H54 (cell line): Measurements from ENCODE around the gene PPIL3.
"Not testable (repeated sequence)": the region's sequence is repeated elsewhere in the genome, so short reads cannot be mapped to it uniquely, and the experiment has no call there.

ENCODE experiments used
- DNase-seq: peaks from one replicate; pipeline ENCODE4 v3.0.0; 2011; ENCODE audit warnings: low spot score, mixed read lengths; ENCODE audit not compliant: insufficient read length
- FAIRE-seq: peaks from 3 replicates; lab custom pipeline; 2011; peaks lifted over from hg19 to GRCh38; lab: Jason Lieb, UNC
- POLR2A ChIP-seq: IDR thresholded peaks from 2 replicates; pipeline ENCODE4 v1.6.1; 2011; ENCODE audit warnings: low read depth, mild to moderate bottlenecking, low read length

The PPIL3 gene

GRCh38 chr2:200888704-200889625, at the start of gene PPIL3, which contains the start of gene NIF3L1:
PPIL3 (minus strand) TSS chr2:200889077; CDS start chr2:200887615, 1,462 bp downstream.
NIF3L1 (plus strand) TSS chr2:200889371; CDS start chr2:200891944, 2,573 bp downstream.
- TF ChIP-seq POLR2A: peak; percentile 50; the same call in 1 of the 2 replicates
- peak; percentile 79 for FAIRE-seq
- peak; percentile 85 for DNase-seq

- no peak for TF ChIP-seq POLR2A
- FAIRE-seq: no peak
Measured at GRCh38 chr2:200930947-200931626, 42.2 kb upstream of the PPIL3 start.

GRCh38 chr2:200929334-200930249, 40.7 kb upstream of the PPIL3 start:
- FAIRE-seq: peak; percentile 80
- DNase-seq: peak; percentile 45
- no peak for TF ChIP-seq POLR2A

More at GRCh38 chr2:200930947-200931626, 42.2 kb upstream of the PPIL3 start:
- DNase-seq: no peak

- FAIRE-seq (no peak), DNase-seq (no peak)
- no peak for TF ChIP-seq POLR2A
Measured at GRCh38 chr2:200922439-200922838, 33.6 kb upstream of the PPIL3 start.

GRCh38 chr2:200913654-200914053, 24.8 kb upstream of the PPIL3 start:
- FAIRE-seq (peak; percentile 84), DNase-seq (peak; percentile 22)
- TF ChIP-seq POLR2A: no peak

- DNase-seq (no peak), FAIRE-seq (no peak)
Measured at GRCh38 chr2:200909958-200910357, 21.1 kb upstream of the PPIL3 start.

GRCh38 chr2:200905618-200906296, 16.9 kb upstream of the PPIL3 start:
- DNase-seq: peak; percentile 43
- TF ChIP-seq POLR2A: no peak
- peak; percentile 90 for FAIRE-seq

More at GRCh38 chr2:200909958-200910357, 21.1 kb upstream of the PPIL3 start:
- no peak for TF ChIP-seq POLR2A

- TF ChIP-seq POLR2A: no peak
- DNase-seq (peak; percentile 65), FAIRE-seq (peak; percentile 96)
Measured at GRCh38 chr2:200901459-200902072, 12.7 kb upstream of the PPIL3 start.

GRCh38 chr2:200899482-200899881, 10.6 kb upstream of the PPIL3 start:
- no peak for TF ChIP-seq POLR2A
- no peak for FAIRE-seq
- no peak for DNase-seq

GRCh38 chr2:200881715-200882249, 7.1 kb downstream of the PPIL3 start:
- not testable (repeated sequence) for FAIRE-seq

GRCh38 chr2:200878289-200878880, 10.5 kb downstream of the PPIL3 start:
- FAIRE-seq (no peak), DNase-seq (no peak)
- no peak for TF ChIP-seq POLR2A

More at GRCh38 chr2:200881715-200882249, 7.1 kb downstream of the PPIL3 start:
- DNase-seq: not testable (repeated sequence)
